UCSD-AML1 (cell line): ENCODE measurements around the gene DEPDC5.

Experiments
- DNase-seq: peaks from one replicate; lab custom pipeline; 2025; ENCODE audit not compliant: unreplicated experiment; lab: John Stamatoyannopoulos, UW

The DEPDC5 gene

DNA sequence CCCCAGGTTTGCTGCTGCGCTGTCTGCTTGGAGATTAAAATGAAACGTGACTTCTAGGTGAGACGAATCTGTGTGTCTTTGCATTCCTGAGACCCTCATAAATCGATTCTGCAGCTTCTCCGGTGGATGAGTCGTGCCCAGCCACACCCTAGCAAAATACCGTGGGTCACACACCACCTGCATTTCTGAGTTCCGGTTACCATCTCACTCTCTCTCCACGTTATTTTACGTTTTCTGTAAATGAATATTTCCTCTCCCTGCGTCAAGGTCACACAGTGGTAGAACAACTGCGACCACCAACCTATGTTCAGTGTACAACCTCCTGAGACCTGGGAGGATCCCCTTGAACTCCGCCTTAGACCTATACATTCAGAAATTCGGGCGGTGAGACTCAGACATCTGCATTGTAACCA lies 191.6 kb downstream of the DEPDC5 start:
- DNase-seq, result no peak

- DNase-seq, result no peak
Measured at GRCh38 chr22:31945971-31946680, 192.3 kb downstream of the DEPDC5 start.

GRCh38 chr22:31947296-31947695 lies 193.5 kb downstream of the DEPDC5 start:
- DNase-seq, result no peak

GRCh38 chr22:31948002-31948401 lies 194.2 kb downstream of the DEPDC5 start:
- no peak for DNase-seq

- no peak for DNase-seq
Measured at GRCh38 chr22:31950226-31950625, 196.4 kb downstream of the DEPDC5 start.

- DNase-seq, result no peak
Measured at GRCh38 chr22:31951194-31952093, 197.6 kb downstream of the DEPDC5 start.

- DNase-seq, result no peak
Measured at GRCh38 chr22:31952094-31952401, 198.2 kb downstream of the DEPDC5 start.

GRCh38 chr22:31952472-31952871 lies 198.7 kb downstream of the DEPDC5 start:
- no peak for DNase-seq

- DNase-seq, result no peak
Measured at GRCh38 chr22:31953261-31953660, 199.4 kb downstream of the DEPDC5 start.

DNA sequence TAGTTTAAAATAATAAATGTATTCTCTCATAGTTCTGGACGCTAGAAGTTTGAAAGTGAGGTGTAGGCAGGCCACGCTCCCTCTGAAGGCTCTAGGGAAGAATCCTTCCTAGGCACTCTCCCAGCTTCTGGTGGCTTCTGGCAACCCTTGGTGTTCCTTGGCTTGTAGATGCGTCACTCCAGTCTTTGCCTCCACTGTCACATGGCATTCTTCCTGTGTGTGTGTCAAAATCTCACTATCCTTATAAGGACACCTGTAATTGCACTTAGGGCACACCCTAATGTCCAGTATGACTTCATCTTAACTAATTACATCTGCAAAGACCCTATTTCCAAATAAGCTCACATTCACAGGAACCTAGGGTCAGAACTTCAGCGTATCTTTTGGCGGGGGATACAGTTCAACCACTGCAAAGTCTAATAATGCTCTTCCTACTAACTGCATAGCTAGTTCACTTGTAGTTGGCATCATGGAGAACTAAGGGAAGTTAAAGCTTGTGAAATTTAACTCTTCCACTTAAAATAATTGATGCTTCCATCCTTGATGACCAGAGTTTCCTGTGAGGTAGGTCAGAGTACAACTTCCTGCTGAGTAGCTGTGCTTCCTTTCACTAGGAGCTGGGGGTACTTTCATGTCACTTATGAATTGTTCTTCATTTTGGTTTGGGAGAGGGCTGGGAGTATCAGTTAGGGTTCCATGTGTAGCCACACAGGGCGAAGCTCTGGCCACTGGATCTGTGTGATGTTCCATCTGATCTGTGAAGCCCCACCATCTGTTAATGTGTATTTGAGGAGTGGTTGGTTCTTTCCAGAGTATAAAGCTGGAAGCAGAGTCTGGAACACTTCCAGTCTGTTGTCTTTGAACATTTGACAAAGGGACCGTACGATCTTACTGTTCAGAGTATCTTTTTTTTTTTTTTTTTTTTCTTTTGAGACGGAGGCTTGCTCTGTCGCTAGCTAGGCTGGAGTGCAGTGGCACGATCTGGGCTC lies 201.0 kb downstream of the DEPDC5 start:
- no peak for DNase-seq

DNA sequence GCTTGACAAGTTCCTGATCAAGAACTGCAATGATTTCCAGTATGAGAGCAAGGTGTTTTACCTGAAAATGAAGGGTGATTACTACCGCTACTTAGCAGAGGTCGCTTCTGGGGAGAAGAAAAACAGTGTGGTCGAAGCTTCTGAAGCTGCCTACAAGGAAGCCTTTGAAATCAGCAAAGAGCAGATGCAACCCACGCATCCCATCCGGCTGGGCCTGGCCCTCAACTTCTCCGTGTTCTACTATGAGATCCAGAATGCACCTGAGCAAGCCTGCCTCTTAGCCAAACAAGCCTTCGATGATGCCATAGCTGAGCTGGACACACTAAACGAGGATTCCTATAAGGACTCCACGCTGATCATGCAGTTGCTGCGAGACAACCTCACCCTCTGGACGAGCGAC lies 202.5 kb downstream of the DEPDC5 start:
- DNase-seq, result no peak
